IgD-negative memory B cell (primary cell): ENCODE data around the gene DARS1. TPM values are rescaled to one million over a fixed set of nuclear protein-coding genes. Genes with fewer than 3 reads are reported as not detected.
"Not testable (repeated sequence)": the region's sequence is repeated elsewhere in the genome, so short reads cannot be mapped to it uniquely, and the experiment has no call there.

Experiments
- H3K27ac Mint-ChIP-seq, 3 donors: one replicate each; pipeline ENCODE4 v1.8.0; 2020 to 2022; ENCODE audit warnings: mild to moderate bottlenecking in 3 of 3, mixed read lengths in 3 of 3, moderate library complexity in 1 of 3
- H3K27me3 Mint-ChIP-seq: one replicate; pipeline ENCODE4 v1.8.0; 2021; ENCODE audit warnings: mixed read lengths
- H3K36me3 Mint-ChIP-seq: one replicate; pipeline ENCODE4 v1.8.0; 2020; ENCODE audit warnings: mild to moderate bottlenecking, mixed read lengths
- H3K4me1 Mint-ChIP-seq, 3 donors: one replicate each; pipeline ENCODE4 v1.8.0; 2020 to 2022; ENCODE audit warnings: mixed read lengths in 3 of 3, mild to moderate bottlenecking in 1 of 3
- H3K4me3 Mint-ChIP-seq, 4 donors: one replicate each; pipeline ENCODE4 v1.8.0; 2020 to 2022; ENCODE audit warnings: mild to moderate bottlenecking in 4 of 4, mixed read lengths in 4 of 4, moderate library complexity in 3 of 4
- H3K9me3 Mint-ChIP-seq, 3 donors: one replicate each; pipeline ENCODE4 v1.8.0; 2020 to 2021; ENCODE audit warnings: mixed read lengths in 3 of 3, mild to moderate bottlenecking in 1 of 3
- polyA plus RNA-seq: library from polyadenylated mRNA; unstranded; fragments of 300-500 nt; fragmentation: Illumina TruSeq; gene quantifications from one replicate; pipeline ENCODE4 v1.2.3, GENCODE V29; 2021

DARS1 gene
- polyA plus RNA-seq, 1 donor from 2014 or later = 117 TPM

GRCh38 chr2:135916207-135916606 is 69.2 kb downstream of the DARS1 start:
- H3K27ac Mint-ChIP-seq = peak overlapping the region in 1 of 3 donors; percentile 84
- H3K27me3 Mint-ChIP-seq = no peaks in the 10 kb centered on the region
- peaks cover 2% of the 10 kb centered on the region for H3K36me3 Mint-ChIP-seq
- no peak overlapping the region for H3K4me3 Mint-ChIP-seq
- H3K4me1 Mint-ChIP-seq = peaks cover 0 to 7% (median 5%) of the 10 kb centered on the region in 3 donors
- H3K9me3 Mint-ChIP-seq = no peaks in the 10 kb centered on the region

GRCh38 chr2:135914485-135914884 is 70.9 kb downstream of the DARS1 start:
- Mint-ChIP-seq H3K36me3 (peaks cover 5% of the 10 kb centered on the region), H3K4me1 (peaks cover 0 to 7% (median 5%) of the 10 kb centered on the region in 3 donors), H3K27me3 (no peaks in the 10 kb centered on the region), H3K27ac (peak overlapping the region in 1 of 3 donors; percentile 47), H3K9me3 (no peaks in the 10 kb centered on the region), H3K4me3 (no peak overlapping the region)

- Mint-ChIP-seq H3K36me3 (peaks cover 5% of the 10 kb centered on the region), H3K27ac (peak overlapping the region in 1 of 3 donors; percentile 47), H3K27me3 (no peaks in the 10 kb centered on the region), H3K4me1 (peaks cover 0 to 7% (median 5%) of the 10 kb centered on the region in 3 donors), H3K4me3 (no peak overlapping the region), H3K9me3 (no peaks in the 10 kb centered on the region)
Measured at GRCh38 chr2:135913727-135914365, 71.6 kb downstream of the DARS1 start.

GRCh38 chr2:135909976-135910375 is 75.5 kb downstream of the DARS1 start:
- H3K36me3 Mint-ChIP-seq = peaks cover 8% of the 10 kb centered on the region
- H3K4me3 Mint-ChIP-seq = no peak overlapping the region
- H3K27me3 Mint-ChIP-seq = no peaks in the 10 kb centered on the region
- H3K4me1 Mint-ChIP-seq = peaks cover 0 to 3% (median 0%) of the 10 kb centered on the region in 3 donors
- no peaks in the 10 kb centered on the region for H3K9me3 Mint-ChIP-seq
- no peak overlapping the region for H3K27ac Mint-ChIP-seq

- Mint-ChIP-seq H3K27me3 (no peaks in the 10 kb centered on the region), H3K4me3 (no peak overlapping the region), H3K9me3 (no peaks in the 10 kb centered on the region), H3K4me1 (peaks cover 0 to 1% (median 0%) of the 10 kb centered on the region in 3 donors), H3K27ac (no peak overlapping the region), H3K36me3 (peaks cover 12% of the 10 kb centered on the region)
Measured at GRCh38 chr2:135905679-135906078, 79.7 kb downstream of the DARS1 start.

GRCh38 chr2:135904341-135904989 is 81.0 kb downstream of the DARS1 start:
- H3K4me1 Mint-ChIP-seq = peaks cover 0 to 3% (median 0%) of the 10 kb centered on the region in 3 donors
- no peaks in the 10 kb centered on the region for H3K9me3 Mint-ChIP-seq
- H3K27ac Mint-ChIP-seq = peak overlapping the region in 1 of 3 donors; percentile 42
- H3K36me3 Mint-ChIP-seq = peaks cover 9% of the 10 kb centered on the region
- no peaks in the 10 kb centered on the region for H3K27me3 Mint-ChIP-seq
- H3K4me3 Mint-ChIP-seq = no peak overlapping the region

GRCh38 chr2:135903650-135904049 is 81.8 kb downstream of the DARS1 start:
- H3K36me3 Mint-ChIP-seq = peaks cover 5% of the 10 kb centered on the region
- H3K4me3 Mint-ChIP-seq = no peak overlapping the region
- H3K27me3 Mint-ChIP-seq = no peaks in the 10 kb centered on the region
- peaks cover 0 to 3% (median 0%) of the 10 kb centered on the region in 3 donors for H3K4me1 Mint-ChIP-seq
- no peaks in the 10 kb centered on the region for H3K9me3 Mint-ChIP-seq
- H3K27ac Mint-ChIP-seq = no peak overlapping the region

- Mint-ChIP-seq H3K27me3 (no peaks in the 10 kb centered on the region), H3K4me3 (no peak overlapping the region), H3K4me1 (peaks cover 0 to 3% (median 0%) of the 10 kb centered on the region in 3 donors), H3K9me3 (no peaks in the 10 kb centered on the region), H3K27ac (no peak overlapping the region), H3K36me3 (peaks cover 7% of the 10 kb centered on the region)
Measured at GRCh38 chr2:135899567-135899966, 85.9 kb downstream of the DARS1 start.

- no peak overlapping the region for H3K27ac Mint-ChIP-seq
Measured at GRCh38 chr2:135898234-135898786, 87.1 kb downstream of the DARS1 start.

GRCh38 chr2:135894930-135895329 is 90.5 kb downstream of the DARS1 start:
- Mint-ChIP-seq H3K27ac (no peak overlapping the region), H3K36me3 (peaks cover 4% of the 10 kb centered on the region), H3K27me3 (no peaks in the 10 kb centered on the region), H3K4me3 (no peak overlapping the region), H3K4me1 (peaks cover 0 to 4% (median 3%) of the 10 kb centered on the region in 3 donors), H3K9me3 (no peaks in the 10 kb centered on the region)

More at GRCh38 chr2:135898234-135898786, 87.1 kb downstream of the DARS1 start:
- peaks cover 0 to 6% (median 4%) of the 10 kb centered on the region in 3 donors for H3K4me1 Mint-ChIP-seq
- no peak overlapping the region for H3K4me3 Mint-ChIP-seq
- no peaks in the 10 kb centered on the region for H3K9me3 Mint-ChIP-seq
- no peaks in the 10 kb centered on the region for H3K27me3 Mint-ChIP-seq
- peaks cover 7% of the 10 kb centered on the region for H3K36me3 Mint-ChIP-seq

GRCh38 chr2:135893374-135893794 is 92.0 kb downstream of the DARS1 start:
- H3K4me1 Mint-ChIP-seq = peaks cover 0 to 4% (median 3%) of the 10 kb centered on the region in 3 donors
- H3K27me3 Mint-ChIP-seq = no peaks in the 10 kb centered on the region
- peaks cover 7% of the 10 kb centered on the region for H3K36me3 Mint-ChIP-seq
- peaks cover 2 to 4% (median 2%) of the 10 kb centered on the region in 3 donors for H3K9me3 Mint-ChIP-seq
- H3K27ac Mint-ChIP-seq = no peak overlapping the region
- H3K4me3 Mint-ChIP-seq = peak overlapping the region in 1 of 4 donors; percentile 63

GRCh38 chr2:135890835-135891234 is 94.6 kb downstream of the DARS1 start:
- Mint-ChIP-seq H3K27me3 (peaks cover 1% of the 10 kb centered on the region), H3K4me3 (no peak overlapping the region), H3K36me3 (peaks cover 5% of the 10 kb centered on the region), H3K27ac (no peak overlapping the region), H3K9me3 (peaks cover 2 to 4% (median 2%) of the 10 kb centered on the region in 3 donors), H3K4me1 (peaks cover 0 to 4% (median 3%) of the 10 kb centered on the region in 3 donors)

GRCh38 chr2:135890149-135890548 is 95.3 kb downstream of the DARS1 start:
- H3K27ac Mint-ChIP-seq = no peak overlapping the region
- peaks cover 3% of the 10 kb centered on the region for H3K36me3 Mint-ChIP-seq
- H3K4me3 Mint-ChIP-seq = no peak overlapping the region
- peaks cover 1% of the 10 kb centered on the region for H3K27me3 Mint-ChIP-seq
- H3K4me1 Mint-ChIP-seq = peaks cover 0 to 4% (median 3%) of the 10 kb centered on the region in 3 donors
- H3K9me3 Mint-ChIP-seq = peaks cover 2 to 4% (median 2%) of the 10 kb centered on the region in 3 donors

- H3K27ac Mint-ChIP-seq, H3K36me3 Mint-ChIP-seq, H3K9me3 Mint-ChIP-seq, H3K27me3 Mint-ChIP-seq, H3K4me3 Mint-ChIP-seq, H3K4me1 Mint-ChIP-seq: not testable (repeated sequence)
Measured at GRCh38 chr2:135888587-135888986, 96.8 kb downstream of the DARS1 start.

- no peak overlapping the region for H3K4me3 Mint-ChIP-seq
- no peaks in the 10 kb centered on the region for H3K4me1 Mint-ChIP-seq
- peaks cover 1% of the 10 kb centered on the region for H3K27me3 Mint-ChIP-seq
- H3K36me3 Mint-ChIP-seq = peaks cover 3% of the 10 kb centered on the region
- peaks cover 2 to 4% (median 2%) of the 10 kb centered on the region in 3 donors for H3K9me3 Mint-ChIP-seq
- H3K27ac Mint-ChIP-seq = no peak overlapping the region
Measured at GRCh38 chr2:135885709-135886108, 99.7 kb downstream of the DARS1 start.
